Central memory CD8-positive, alpha-beta T cell (primary cell): ENCODE measurements around the gene DSE.

Experiments used
- ATAC-seq: fragments of 150-1000 bp; cut with Tn5 transposase; replicated peaks from 2 replicates; pipeline ENCODE4 v1.10.0; 2022; ENCODE audit warnings: mild to moderate bottlenecking, moderate FRiP score, moderate number of reproducible peaks; ENCODE audit not compliant: poor library complexity, severe bottlenecking; ENCODE audit errors: extremely low read depth
- DNase-seq, 2 donors: peaks; one replicate each; pipeline ENCODE4 v3.0.0; 2021; ENCODE audit warnings: low spot score in 2 of 2
- H3K27ac Mint-ChIP-seq: one replicate; pipeline ENCODE4 v1.8.0; 2022; ENCODE audit warnings: low read depth, mild to moderate bottlenecking, moderate library complexity, mixed read lengths
- H3K27me3 Mint-ChIP-seq: one replicate; pipeline ENCODE4 v1.8.0; 2022; ENCODE audit warnings: mixed read lengths
- H3K36me3 Mint-ChIP-seq: one replicate; pipeline ENCODE4 v1.8.0; 2022; ENCODE audit warnings: mild to moderate bottlenecking, moderate library complexity, mixed read lengths; ENCODE audit not compliant: insufficient read depth
- H3K4me1 Mint-ChIP-seq: one replicate; pipeline ENCODE4 v1.8.0; 2022; ENCODE audit warnings: mixed read lengths
- H3K4me3 Mint-ChIP-seq: one replicate; pipeline ENCODE4 v1.8.0; 2022; ENCODE audit warnings: mild to moderate bottlenecking, moderate library complexity, mixed read lengths
- H3K9me3 Mint-ChIP-seq: one replicate; pipeline ENCODE4 v1.8.0; 2022; ENCODE audit warnings: mixed read lengths

Gene DSE

GRCh38 chr6:116408491-116408890 lies 37.7 kb downstream of the DSE start:
- ATAC-seq = no peak

GRCh38 chr6:116409756-116410155 lies 39.0 kb downstream of the DSE start:
- H3K27me3 Mint-ChIP-seq = peaks cover 10% of the 10 kb centered on the region
- no peak for ATAC-seq
- DNase-seq = no peak
- no peak overlapping the region for H3K27ac Mint-ChIP-seq
- H3K9me3 Mint-ChIP-seq = no peaks in the 10 kb centered on the region
- no peaks in the 10 kb centered on the region for H3K36me3 Mint-ChIP-seq
- H3K4me3 Mint-ChIP-seq = no peak overlapping the region
- no peaks in the 10 kb centered on the region for H3K4me1 Mint-ChIP-seq

More at GRCh38 chr6:116408491-116408890, 37.7 kb downstream of the DSE start:
- DNase-seq = no peak
- Mint-ChIP-seq H3K4me3 (no peak overlapping the region), H3K27me3 (peaks cover 10% of the 10 kb centered on the region), H3K9me3 (no peaks in the 10 kb centered on the region), H3K4me1 (no peaks in the 10 kb centered on the region), H3K36me3 (no peaks in the 10 kb centered on the region), H3K27ac (no peak overlapping the region)

GRCh38 chr6:116411284-116411623 lies 40.5 kb downstream of the DSE start:
- ATAC-seq (no peak), DNase-seq (no peak)
- Mint-ChIP-seq H3K4me1 (no peaks in the 10 kb centered on the region), H3K4me3 (no peak overlapping the region), H3K36me3 (no peaks in the 10 kb centered on the region), H3K27me3 (peaks cover 9% of the 10 kb centered on the region), H3K9me3 (no peaks in the 10 kb centered on the region), H3K27ac (no peak overlapping the region)

GRCh38 chr6:116412270-116412669 lies 41.5 kb downstream of the DSE start:
- Mint-ChIP-seq H3K27ac (no peak overlapping the region), H3K4me3 (no peak overlapping the region), H3K36me3 (no peaks in the 10 kb centered on the region), H3K9me3 (no peaks in the 10 kb centered on the region), H3K4me1 (no peaks in the 10 kb centered on the region), H3K27me3 (no peaks in the 10 kb centered on the region)
- ATAC-seq (no peak), DNase-seq (no peak)

- Mint-ChIP-seq H3K27me3 (no peaks in the 10 kb centered on the region), H3K27ac (no peak overlapping the region), H3K4me3 (no peak overlapping the region), H3K9me3 (no peaks in the 10 kb centered on the region), H3K36me3 (no peaks in the 10 kb centered on the region), H3K4me1 (no peaks in the 10 kb centered on the region)
- DNase-seq (no peak), ATAC-seq (no peak)
Observed at GRCh38 chr6:116413357-116413756, 42.6 kb downstream of the DSE start.

- no peak for DNase-seq
- Mint-ChIP-seq H3K36me3 (peaks cover 2% of the 10 kb centered on the region), H3K27ac (no peak overlapping the region), H3K4me1 (no peaks in the 10 kb centered on the region), H3K9me3 (no peaks in the 10 kb centered on the region), H3K4me3 (no peak overlapping the region), H3K27me3 (no peaks in the 10 kb centered on the region)
- no peak for ATAC-seq
Observed at GRCh38 chr6:116417661-116418060, 46.9 kb downstream of the DSE start.

GRCh38 chr6:116419069-116419786 lies 48.5 kb downstream of the DSE start:
- Mint-ChIP-seq H3K27ac (no peak overlapping the region), H3K9me3 (no peaks in the 10 kb centered on the region), H3K4me3 (no peak overlapping the region), H3K27me3 (no peaks in the 10 kb centered on the region), H3K36me3 (peaks cover 2% of the 10 kb centered on the region), H3K4me1 (no peaks in the 10 kb centered on the region)
- no peak for ATAC-seq
- DNase-seq = no peak

- Mint-ChIP-seq H3K36me3 (peaks cover 2% of the 10 kb centered on the region), H3K4me3 (no peak overlapping the region), H3K4me1 (no peaks in the 10 kb centered on the region), H3K27me3 (no peaks in the 10 kb centered on the region), H3K9me3 (no peaks in the 10 kb centered on the region), H3K27ac (no peak overlapping the region)
- ATAC-seq (no peak), DNase-seq (no peak)
Observed at GRCh38 chr6:116420341-116420740, 49.6 kb downstream of the DSE start.

- no peak overlapping the region for H3K4me3 Mint-ChIP-seq
- no peak overlapping the region for H3K27ac Mint-ChIP-seq
- H3K9me3 Mint-ChIP-seq = no peaks in the 10 kb centered on the region
- H3K4me1 Mint-ChIP-seq = no peaks in the 10 kb centered on the region
- no peak for DNase-seq
- H3K27me3 Mint-ChIP-seq = no peaks in the 10 kb centered on the region
- no peak for ATAC-seq
- peaks cover 2% of the 10 kb centered on the region for H3K36me3 Mint-ChIP-seq
Observed at GRCh38 chr6:116422238-116422637, 51.5 kb downstream of the DSE start.

- DNase-seq (no peak), ATAC-seq (no peak)
Observed at GRCh38 chr6:116424001-116424400, 53.3 kb downstream of the DSE start.

GRCh38 chr6:116426551-116426950 lies 55.8 kb downstream of the DSE start:
- Mint-ChIP-seq H3K4me3 (no peak overlapping the region), H3K27me3 (no peaks in the 10 kb centered on the region), H3K9me3 (no peaks in the 10 kb centered on the region), H3K36me3 (no peaks in the 10 kb centered on the region), H3K27ac (no peak overlapping the region), H3K4me1 (no peaks in the 10 kb centered on the region)
- no peak for DNase-seq
- ATAC-seq = no peak

More at GRCh38 chr6:116424001-116424400, 53.3 kb downstream of the DSE start:
- Mint-ChIP-seq H3K36me3 (no peaks in the 10 kb centered on the region), H3K4me3 (no peak overlapping the region), H3K9me3 (no peaks in the 10 kb centered on the region), H3K4me1 (no peaks in the 10 kb centered on the region), H3K27ac (no peak overlapping the region), H3K27me3 (no peaks in the 10 kb centered on the region)

GRCh38 chr6:116429111-116429510 lies 58.4 kb downstream of the DSE start:
- no peak overlapping the region for H3K4me3 Mint-ChIP-seq
- no peaks in the 10 kb centered on the region for H3K36me3 Mint-ChIP-seq
- H3K27me3 Mint-ChIP-seq = no peaks in the 10 kb centered on the region

GRCh38 chr6:116430860-116431259 lies 60.1 kb downstream of the DSE start:
- Mint-ChIP-seq H3K4me1 (no peaks in the 10 kb centered on the region), H3K4me3 (no peak overlapping the region)

More at GRCh38 chr6:116429111-116429510, 58.4 kb downstream of the DSE start:
- Mint-ChIP-seq H3K4me1 (no peaks in the 10 kb centered on the region), H3K27ac (no peak overlapping the region), H3K9me3 (no peaks in the 10 kb centered on the region)
- DNase-seq (no peak), ATAC-seq (no peak)

More at GRCh38 chr6:116430860-116431259, 60.1 kb downstream of the DSE start:
- DNase-seq (no peak), ATAC-seq (no peak)
- no peaks in the 10 kb centered on the region for H3K9me3 Mint-ChIP-seq
- no peaks in the 10 kb centered on the region for H3K36me3 Mint-ChIP-seq
- H3K27ac Mint-ChIP-seq = no peak overlapping the region
- peaks cover 4% of the 10 kb centered on the region for H3K27me3 Mint-ChIP-seq
